Choroid plexus epithelial cell (primary cell): ENCODE results near the gene JTB.

ENCODE experiments used
- DNase-seq: peaks from one replicate; pipeline ENCODE4 v3.0.0-alpha.2; 2010; ENCODE audit warnings: low read depth
- H3K4me3 ChIP-seq: 2 replicates; pipeline ENCODE4 v1.5.1; 2011; ENCODE audit warnings: low read depth, mild to moderate bottlenecking, control low read depth, low read length, moderate library complexity
- CTCF ChIP-seq: conservative IDR thresholded peaks from 2 replicates; pipeline ENCODE4 v1.5.1; 2011; ENCODE audit warnings: low read depth, mild to moderate bottlenecking, control low read depth, inconsistent platforms, low read length, moderate library complexity

The JTB gene

GRCh38 chr1:153951801-153952200 is 25.7 kb downstream of the JTB start:
- no peak overlapping the region for H3K4me3 ChIP-seq
- DNase-seq: no peak
- TF ChIP-seq CTCF: no peak

- H3K4me3 ChIP-seq: no peak overlapping the region
Observed at GRCh38 chr1:153951183-153951582, 26.3 kb downstream of the JTB start.

GRCh38 chr1:153946622-153947241 is 30.7 kb downstream of the JTB start, which contains the start of gene DENND4B:
Gene DENND4B (minus strand): TSS chr1:153946718. CDS start chr1:153944374, 2,344 bp downstream.
- TF ChIP-seq CTCF: peak; percentile 78
- peak; percentile 81 for DNase-seq
- peak within 1 kb of the TSS; percentile 78 for H3K4me3 ChIP-seq

More at GRCh38 chr1:153951183-153951582, 26.3 kb downstream of the JTB start:
- no peak for TF ChIP-seq CTCF
- no peak for DNase-seq

GRCh38 chr1:153945795-153946621 is 31.5 kb downstream of the JTB start:
- peak; percentile 75 for DNase-seq
- no peak for TF ChIP-seq CTCF
- H3K4me3 ChIP-seq: peak overlapping the region; percentile 78

GRCh38 chr1:153945131-153945794 is 32.2 kb downstream of the JTB start:
- no peak for TF ChIP-seq CTCF
- H3K4me3 ChIP-seq: peak overlapping the region; percentile 78
- peak; percentile 70 for DNase-seq

- DNase-seq: no peak
- no peak for TF ChIP-seq CTCF
- H3K4me3 ChIP-seq: no peak overlapping the region
Observed at GRCh38 chr1:153944827-153945117, 32.7 kb downstream of the JTB start.
